HepG2 (cell line): ENCODE results near the gene ATN1. TPM values are rescaled to one million over a fixed set of nuclear protein-coding genes. Genes with fewer than 3 reads are reported as not detected.

Source experiments
- BRF2 ChIP-seq: sonication (generic); formaldehyde crosslinking; IDR thresholded peaks from 2 replicates; pipeline ENCODE4 v1.8.1; 2022; ENCODE audit warnings: mild to moderate bottlenecking, missing genetic modification reagents
- MXD1 ChIP-seq: sonication (generic); formaldehyde crosslinking; IDR thresholded peaks from 2 replicates; pipeline ENCODE4 v1.4.0; 2020; ENCODE audit warnings: mild to moderate bottlenecking, missing genetic modification reagents
- NKX3-1 ChIP-seq: sonication (generic); formaldehyde crosslinking; IDR thresholded peaks from 2 replicates; pipeline ENCODE4 v1.5.0; 2020; ENCODE audit warnings: missing genetic modification reagents
- ONECUT2 ChIP-seq: sonication (generic); formaldehyde crosslinking; IDR thresholded peaks from 2 replicates; pipeline ENCODE4 v1.4.0; 2020; ENCODE audit warnings: missing genetic modification reagents
- PHB2 ChIP-seq: fragments of 450-650 bp; IDR thresholded peaks from 2 replicates; pipeline ENCODE4 v1.6.1; 2018; ENCODE audit not compliant: partially characterized antibody
- RAD21 ChIP-seq: fragments of 450-650 bp; formaldehyde crosslinking; IDR thresholded peaks from 2 replicates; pipeline ENCODE4 v1.5.0; 2020; ENCODE audit warnings: mild to moderate bottlenecking
- RBAK ChIP-seq: sonication (generic); formaldehyde crosslinking; IDR thresholded peaks from 2 replicates; pipeline ENCODE4 v1.5.1; 2020; ENCODE audit warnings: mild to moderate bottlenecking, missing genetic modification reagents
- SUZ12 ChIP-seq: fragments of 150-350 bp; IDR thresholded peaks from 2 replicates; pipeline ENCODE4 v1.6.1; 2014; ENCODE audit warnings: low read depth, low read length
- TBP ChIP-seq: sonication (generic); formaldehyde crosslinking; IDR thresholded peaks from 2 replicates; pipeline ENCODE4 v1.5.0; 2020; ENCODE audit warnings: missing genetic modification reagents
- TCF7 ChIP-seq: sonication (generic); IDR thresholded peaks from 2 replicates; pipeline ENCODE4 v1.6.1; 2016; ENCODE audit warnings: antibody characterized with exemption, low read depth
- U2AF1 ChIP-seq: fragments of 200-400 bp; formaldehyde crosslinking; optimal IDR thresholded peaks from 2 replicates; pipeline ENCODE3; 2017; ENCODE audit warnings: mild to moderate bottlenecking, low read depth, low read length
- WIZ ChIP-seq: sonication (generic); formaldehyde crosslinking; IDR thresholded peaks from 2 replicates; pipeline ENCODE4 v1.5.1; 2020; ENCODE audit warnings: mild to moderate bottlenecking, missing genetic modification reagents
- ZBTB10 ChIP-seq: sonication (generic); formaldehyde crosslinking; IDR thresholded peaks from 2 replicates; pipeline ENCODE4 v1.4.0; 2020; ENCODE audit warnings: missing genetic modification reagents, borderline replicate concordance
- ZBTB33 ChIP-seq: sonication (generic); formaldehyde crosslinking; IDR thresholded peaks from 2 replicates; pipeline ENCODE4 v1.4.0; 2020; ENCODE audit warnings: missing genetic modification reagents
- ZNF224 ChIP-seq: sonication (generic); formaldehyde crosslinking; IDR thresholded peaks from 2 replicates; pipeline ENCODE4 v1.5.0; 2020; ENCODE audit warnings: mild to moderate bottlenecking, missing genetic modification reagents
- ZNF34 ChIP-seq: sonication (generic); formaldehyde crosslinking; IDR thresholded peaks from 2 replicates; pipeline ENCODE4 v1.4.0; 2020; ENCODE audit warnings: mild to moderate bottlenecking, missing genetic modification reagents, borderline replicate concordance
- ZNF354B ChIP-seq: sonication (generic); formaldehyde crosslinking; IDR thresholded peaks from 2 replicates; pipeline ENCODE4 v1.8.0; 2022; ENCODE audit warnings: mild to moderate bottlenecking, missing genetic modification reagents
- ZNF513 ChIP-seq: sonication (generic); formaldehyde crosslinking; conservative IDR thresholded peaks from 2 replicates; pipeline ENCODE4 v1.5.0; 2020; ENCODE audit warnings: missing genetic modification reagents
- ZNF546 ChIP-seq: sonication (generic); formaldehyde crosslinking; conservative IDR thresholded peaks from 2 replicates; pipeline ENCODE4 v1.8.1; 2023; ENCODE audit warnings: mild to moderate bottlenecking, missing genetic modification reagents
- ZNF777 ChIP-seq: sonication (generic); formaldehyde crosslinking; IDR thresholded peaks from 2 replicates; pipeline ENCODE4 v1.4.0; 2020; ENCODE audit warnings: missing genetic modification reagents
- ZNF784 ChIP-seq: sonication (generic); formaldehyde crosslinking; IDR thresholded peaks from 2 replicates; pipeline ENCODE4 v1.5.1; 2020; ENCODE audit warnings: missing genetic modification reagents, mild to moderate bottlenecking, borderline replicate concordance
- polyA plus RNA-seq, 8 experiments: library from polyadenylated mRNA; depleted of rRNA in 3 of 8; stranded (reverse) in 7 of 8; unstranded in 1 of 8; fragments of >200 nt; fragmentation: Illumina TruSeq in 4 of 8; extraction: Trizol in 4 of 8; gene quantifications; 2 replicates each; pipeline versions ENCODE4 v1.2.1 to v1.2.3, GENCODE V29; 2011 to 2016; ENCODE audit warnings: low read depth in 4 of 8, missing spikeins in 1 of 8, mixed read lengths in 1 of 8; ENCODE audit not compliant: insufficient read depth in 1 of 8
- total RNA-seq, 5 experiments: library from RNA; depleted of rRNA; stranded (reverse); fragments of >200 nt; fragmentation: Illumina TruSeq; extraction: Trizol; gene quantifications; 2 replicates each; pipeline ENCODE4 v1.2.3, GENCODE V29; 2016; ENCODE audit warnings: low read depth in 1 of 5

Gene ATN1
- total and polyA plus RNA-seq, 2 of the 13 experiments (the other 11 are each of a cell fraction or from before 2014, with no cell fraction given), result 2.1 to 8.6 TPM

GRCh38 chr12:6937481-6938352 lies 10.0 kb downstream of the ATN1 start (continued):
- TF ChIP-seq ZNF513 (CRISPR knock-in tag) (no peak), TCF7 (no peak), ZNF777 (no peak), BRF2 (CRISPR knock-in tag) (peak; percentile 86; the same call in 1 of the 2 replicates), SUZ12 (no peak), RBAK (no peak), RAD21 (peak; percentile 66; the same call in 1 of the 2 replicates), ONECUT2 (CRISPR knock-in tag) (no peak), TBP (no peak), U2AF1 (peak; percentile 27), WIZ (CRISPR knock-in tag) (0 out of 2 replicates have a peak, but pooled peaks have one; percentile 23), ZNF784 (CRISPR knock-in tag) (peak; percentile 85), ZBTB33 (CRISPR knock-in tag) (peak; percentile 77), ZBTB10 (CRISPR knock-in tag) (no peak), ZNF224 (peak; percentile 83), PHB2 (no peak), ZNF34 (CRISPR knock-in tag) (no peak), ZNF546 (no peak; the same call in 1 of the 2 replicates), ZNF354B (CRISPR knock-in tag) (no peak), NKX3-1 (CRISPR knock-in tag) (no peak), MXD1 (CRISPR knock-in tag) (peak; percentile 86)
